Measurements from ENCODE around the gene TMEM161A.
"Not testable (repeated sequence)": the region's sequence is repeated elsewhere in the genome, so short reads cannot be mapped to it uniquely, and the experiment has no call there.

- TF ChIP-seq ATF3 (CRISPR knock-in tag; conservative IDR thresholded peaks at IDR 0.05); CTCF (IDR thresholded peaks at IDR 0.05): not testable (repeated sequence)
Measured at GRCh38 chr19:19173243-19173642, 35.0 kb upstream of the TMEM161A start.
